Activated CD4-positive, CD25-positive, alpha-beta regulatory T cell treated with anti-CD3 and anti-CD28 coated beads, Interleukin-2, amount 50 U/mL, for 24 hours (primary cell): ENCODE measurements around the gene CLCN6.

Source experiments
- ATAC-seq, 2 donors: fragments of 150-1000 bp; cut with Tn5 transposase; one replicate each; pipeline ENCODE4 v1.10.0; 2021; ENCODE audit warnings: mild to moderate bottlenecking in 1 of 2, moderate library complexity in 1 of 2

CLCN6 gene

DNA sequence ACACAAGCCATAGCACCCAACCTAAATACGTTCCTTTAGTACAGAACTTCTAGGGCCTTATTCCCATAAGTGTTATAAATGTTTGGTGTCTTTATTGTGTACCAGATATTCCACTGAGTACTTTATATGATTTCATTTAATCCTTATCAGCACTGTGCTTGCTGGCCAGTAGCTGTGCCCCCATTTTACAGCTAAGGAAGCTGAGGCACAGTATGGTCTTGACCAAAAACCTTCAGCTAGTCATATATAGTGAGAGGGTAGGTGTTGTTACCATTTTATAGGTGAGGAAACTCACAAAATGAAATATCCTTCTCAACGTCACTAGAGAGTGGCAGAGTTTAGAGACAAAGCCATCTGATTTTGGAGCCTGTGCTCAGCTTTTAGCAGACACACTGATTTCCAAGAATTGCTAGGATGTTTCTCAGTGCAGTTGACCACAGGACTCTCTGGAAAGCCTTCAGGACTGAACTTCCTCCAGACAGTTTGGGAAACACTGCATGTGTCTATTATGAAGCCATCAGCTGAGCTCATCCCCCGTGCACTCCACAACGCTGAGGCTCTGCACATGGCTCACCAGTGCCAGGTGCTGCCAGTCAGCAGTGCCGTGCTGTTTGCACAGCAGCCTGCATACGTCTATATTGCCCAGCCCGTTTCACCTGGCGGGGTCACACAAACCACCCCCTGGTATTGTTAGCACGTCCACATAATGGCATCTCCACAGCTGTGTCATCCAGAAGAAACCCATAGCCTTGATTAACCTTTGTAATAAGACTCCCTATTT is 26.1 kb downstream of the CLCN6 start:
- no peak for ATAC-seq

GRCh38 chr1:11833497-11833896 is 27.5 kb downstream of the CLCN6 start:
- no peak for ATAC-seq

DNA sequence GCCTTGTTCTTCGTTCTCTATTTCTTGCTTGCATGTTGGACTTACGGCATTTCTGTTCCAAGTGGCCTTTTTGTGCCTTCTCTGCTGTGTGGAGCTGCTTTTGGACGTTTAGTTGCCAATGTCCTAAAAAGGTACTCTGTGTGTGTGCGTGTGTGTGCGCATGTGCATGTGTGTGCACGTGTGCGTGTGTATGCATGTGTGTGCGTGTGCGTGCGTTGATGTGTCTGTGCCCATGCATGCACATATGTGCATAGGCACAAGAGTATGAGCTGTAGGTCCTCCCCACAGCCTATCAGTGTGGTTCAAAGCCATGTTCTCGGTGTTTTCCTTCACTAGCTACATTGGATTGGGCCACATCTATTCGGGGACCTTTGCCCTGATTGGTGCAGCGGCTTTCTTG is 27.9 kb downstream of the CLCN6 start:
- no peak for ATAC-seq

GRCh38 chr1:11835441-11836225 is 29.6 kb downstream of the CLCN6 start:
- no peak for ATAC-seq

GRCh38 chr1:11836955-11837766 is 31.2 kb downstream of the CLCN6 start:
- no peak for ATAC-seq

DNA sequence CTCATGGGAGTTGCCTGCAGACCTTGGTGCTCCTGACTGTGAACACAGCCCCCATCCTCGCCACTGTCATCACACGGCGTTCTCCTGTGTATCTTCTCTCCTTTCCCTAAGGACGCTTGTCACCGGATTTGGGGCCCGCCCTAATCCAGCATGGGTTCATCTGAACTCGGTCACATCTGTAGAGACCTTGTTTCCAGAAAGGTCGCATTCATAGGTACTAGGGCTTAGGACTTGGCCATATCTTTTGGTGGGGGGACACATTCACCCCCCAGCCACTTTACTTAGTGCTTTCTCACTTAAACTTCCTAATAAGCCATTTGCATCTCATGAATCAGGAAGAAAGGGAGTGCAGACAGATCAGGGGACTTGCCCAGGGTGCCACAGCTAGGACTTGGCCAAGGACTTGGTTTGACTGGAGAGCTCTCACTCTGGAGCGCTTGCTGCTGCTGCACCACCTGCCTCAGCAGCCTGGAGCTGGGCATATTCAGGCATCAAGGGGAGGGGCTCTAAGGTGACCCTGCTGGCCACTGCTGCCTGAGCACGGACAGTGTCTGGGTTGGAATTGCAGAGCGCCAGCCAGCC is 31.9 kb downstream of the CLCN6 start:
- no peak for ATAC-seq

DNA sequence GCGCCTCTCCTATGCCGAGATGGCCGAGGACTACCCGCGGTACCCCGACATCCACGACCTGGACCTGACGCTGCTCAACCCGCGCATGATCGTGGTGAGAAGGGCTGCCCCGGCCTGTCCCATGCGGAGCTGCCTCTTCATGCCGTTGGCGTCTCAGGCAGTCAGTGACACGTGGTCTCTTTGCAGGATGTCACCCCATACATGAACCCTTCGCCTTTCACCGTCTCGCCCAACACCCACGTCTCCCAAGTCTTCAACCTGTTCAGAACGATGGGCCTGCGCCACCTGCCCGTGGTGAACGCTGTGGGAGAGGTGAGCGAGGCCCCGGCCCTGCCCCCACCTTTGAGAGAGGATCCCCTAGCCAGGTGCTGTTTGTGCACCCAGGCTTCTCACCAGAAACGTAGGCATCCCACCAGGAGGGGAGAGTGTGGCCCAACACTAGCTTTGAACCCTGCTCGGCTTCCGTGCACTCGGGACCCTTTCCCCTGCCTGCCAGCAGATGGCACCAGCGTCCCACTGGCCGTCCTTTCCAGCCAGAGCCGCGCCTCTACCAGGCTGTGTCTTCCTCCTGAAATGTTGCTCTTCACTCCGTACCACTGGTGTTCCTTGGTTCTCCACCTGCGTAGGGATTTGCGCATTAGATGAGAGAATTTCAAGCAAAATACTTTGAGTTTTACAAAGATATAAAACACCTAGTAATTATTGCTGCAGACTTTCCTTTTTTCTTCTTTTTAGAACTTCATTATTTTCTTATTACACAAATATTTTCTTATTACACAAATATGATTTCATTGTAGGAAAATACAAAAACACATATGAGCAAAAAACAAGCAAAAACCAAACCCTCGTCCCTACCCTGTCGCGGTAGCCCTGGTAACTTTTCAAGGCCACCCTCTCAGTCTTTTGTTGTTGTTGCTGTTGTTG is 32.6 kb downstream of the CLCN6 start:
- ATAC-seq, result peak; percentile 78 to 88

- ATAC-seq, result no peak
Observed at GRCh38 chr1:11839727-11840705, 34.0 kb downstream of the CLCN6 start.

- ATAC-seq, result no peak
Observed at GRCh38 chr1:11841245-11842153, 35.5 kb downstream of the CLCN6 start.

- ATAC-seq, result no peak
Observed at GRCh38 chr1:11842154-11843041, 36.4 kb downstream of the CLCN6 start.

- no peak for ATAC-seq
Observed at GRCh38 chr1:11845641-11846335, 39.8 kb downstream of the CLCN6 start.

DNA sequence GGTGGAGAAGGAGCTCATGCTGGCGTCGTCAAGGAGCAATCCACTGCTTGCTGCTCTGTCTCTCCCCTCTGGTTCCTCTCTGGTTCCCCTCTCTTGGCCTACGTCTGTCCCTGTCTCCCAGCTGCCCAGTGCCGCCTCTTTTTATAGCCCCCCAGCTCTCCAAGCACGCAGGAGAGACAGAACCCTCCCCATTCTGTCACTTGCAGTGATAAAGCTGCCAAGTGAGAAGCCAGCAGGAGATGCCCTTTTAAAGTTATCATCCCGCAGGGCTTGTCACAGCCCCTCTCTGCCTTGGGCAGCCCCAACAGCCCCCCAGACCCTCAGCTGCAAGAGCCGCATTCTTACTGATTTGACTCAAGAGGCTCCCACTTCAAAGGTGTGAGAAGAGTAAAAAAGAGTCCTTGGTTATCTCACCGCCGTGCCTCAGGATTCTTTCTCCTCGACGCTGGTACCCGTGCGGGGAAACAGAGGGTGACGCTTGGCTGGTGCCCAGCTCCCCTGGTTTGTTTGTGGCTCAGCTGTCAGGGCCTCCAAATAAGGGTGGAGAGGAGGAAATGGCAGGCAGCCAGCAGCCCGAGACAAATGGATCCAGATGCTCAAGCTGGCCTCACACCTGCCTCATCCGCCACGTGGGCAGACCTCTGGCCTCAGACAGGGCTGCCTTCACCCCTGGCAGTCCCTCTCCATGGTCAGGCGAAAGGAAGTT is 41.8 kb downstream of the CLCN6 start, which contains the start of gene NPPA:
TSS of gene NPPA (minus strand) at position 117 of the 706 bp plus-strand sequence. CDS start at position 18, 99 bp downstream.
- no peak for ATAC-seq

DNA sequence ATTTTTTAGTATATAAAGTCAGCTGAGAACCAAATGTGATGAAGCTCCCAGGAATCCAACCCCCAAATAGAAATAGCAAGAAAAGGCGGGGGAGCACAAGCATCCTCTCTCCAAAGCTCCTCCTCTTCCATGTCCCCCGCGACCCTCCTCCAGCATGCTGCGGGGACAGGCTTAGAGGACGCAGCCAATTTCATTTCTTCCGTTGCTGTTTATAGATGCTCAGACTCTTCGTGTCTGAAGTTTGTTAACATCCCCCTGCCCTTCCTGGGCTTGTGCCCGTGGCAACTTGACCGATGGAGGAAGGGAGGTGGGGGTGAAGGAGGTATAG is 42.3 kb downstream of the CLCN6 start:
- no peak for ATAC-seq

DNA sequence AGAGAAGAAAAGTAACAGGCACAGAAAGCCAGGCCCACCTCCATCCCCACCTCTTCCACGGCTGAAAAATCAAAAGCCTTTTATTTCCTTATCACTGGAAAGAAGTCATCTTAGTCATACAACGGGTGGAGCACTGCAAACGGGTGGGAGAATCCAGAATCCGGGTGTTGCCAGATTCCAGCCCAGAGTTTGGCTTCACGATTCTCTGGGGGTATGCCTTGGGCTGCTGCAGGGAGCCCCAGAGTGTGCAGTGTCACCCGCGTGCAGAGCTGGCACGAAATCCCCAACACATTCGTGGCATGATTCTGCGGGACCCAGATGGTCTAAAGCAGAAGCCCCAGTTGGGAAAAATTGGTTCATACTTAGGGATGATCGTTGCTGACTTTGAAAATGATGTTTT is 44.2 kb downstream of the CLCN6 start:
- ATAC-seq, result no peak

GRCh38 chr1:11851180-11851579 is 45.2 kb downstream of the CLCN6 start:
- ATAC-seq, result no peak

DNA sequence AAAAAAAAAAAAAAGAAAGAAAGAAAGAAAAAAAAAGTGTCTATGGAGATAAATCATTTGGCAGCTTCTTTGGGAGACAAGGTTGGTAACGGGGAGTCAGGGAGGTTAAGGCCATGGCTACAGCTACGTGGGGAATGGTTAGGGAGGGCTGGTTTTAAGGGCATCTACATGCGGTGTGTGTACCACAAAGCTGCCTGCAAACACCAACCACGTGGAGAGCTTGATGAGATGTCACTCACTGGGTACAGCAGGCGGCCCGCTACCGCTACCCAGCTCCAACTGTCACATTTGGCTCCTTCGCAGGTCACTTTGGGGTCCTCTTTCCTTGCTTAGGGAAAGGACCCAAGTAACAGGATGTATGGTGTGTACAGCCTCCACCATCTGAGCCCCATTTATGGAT is 48.5 kb downstream of the CLCN6 start:
- ATAC-seq, result no peak

- ATAC-seq, result peak; percentile 73 to 83
Observed at GRCh38 chr1:11855430-11855829, 49.4 kb downstream of the CLCN6 start.
